ENCODE results near the gene ZFP42.

DNA sequence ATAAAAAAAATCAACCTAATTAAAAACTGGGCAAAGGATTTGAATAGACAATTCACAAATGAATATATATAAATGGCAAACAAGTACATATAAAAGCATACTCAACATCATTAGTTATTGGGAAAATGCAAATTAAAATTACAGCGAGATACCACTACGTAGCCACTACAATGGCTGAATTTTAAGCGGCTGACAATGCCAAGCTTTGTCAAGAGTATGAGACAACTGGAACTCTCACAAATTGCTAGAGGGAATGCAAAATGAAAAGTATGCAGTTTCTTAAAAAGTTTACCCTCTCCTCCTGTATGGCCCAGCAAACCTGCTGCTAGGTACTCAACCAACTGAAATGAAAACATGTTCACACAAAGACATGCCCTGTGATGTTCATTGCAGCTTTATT lies 34.8 kb downstream of the ZFP42 start:
- TF ChIP-seq, protein P1, sequence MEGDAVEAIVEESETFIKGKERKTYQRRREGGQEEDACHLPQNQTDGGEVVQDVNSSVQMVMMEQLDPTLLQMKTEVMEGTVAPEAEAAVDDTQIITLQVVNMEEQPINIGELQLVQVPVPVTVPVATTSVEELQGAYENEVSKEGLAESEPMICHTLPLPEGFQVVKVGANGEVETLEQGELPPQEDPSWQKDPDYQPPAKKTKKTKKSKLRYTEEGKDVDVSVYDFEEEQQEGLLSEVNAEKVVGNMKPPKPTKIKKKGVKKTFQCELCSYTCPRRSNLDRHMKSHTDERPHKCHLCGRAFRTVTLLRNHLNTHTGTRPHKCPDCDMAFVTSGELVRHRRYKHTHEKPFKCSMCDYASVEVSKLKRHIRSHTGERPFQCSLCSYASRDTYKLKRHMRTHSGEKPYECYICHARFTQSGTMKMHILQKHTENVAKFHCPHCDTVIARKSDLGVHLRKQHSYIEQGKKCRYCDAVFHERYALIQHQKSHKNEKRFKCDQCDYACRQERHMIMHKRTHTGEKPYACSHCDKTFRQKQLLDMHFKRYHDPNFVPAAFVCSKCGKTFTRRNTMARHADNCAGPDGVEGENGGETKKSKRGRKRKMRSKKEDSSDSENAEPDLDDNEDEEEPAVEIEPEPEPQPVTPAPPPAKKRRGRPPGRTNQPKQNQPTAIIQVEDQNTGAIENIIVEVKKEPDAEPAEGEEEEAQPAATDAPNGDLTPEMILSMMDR (IDR thresholded peaks at IDR 0.05): no peak
- TF ChIP-seq, protein P2, sequence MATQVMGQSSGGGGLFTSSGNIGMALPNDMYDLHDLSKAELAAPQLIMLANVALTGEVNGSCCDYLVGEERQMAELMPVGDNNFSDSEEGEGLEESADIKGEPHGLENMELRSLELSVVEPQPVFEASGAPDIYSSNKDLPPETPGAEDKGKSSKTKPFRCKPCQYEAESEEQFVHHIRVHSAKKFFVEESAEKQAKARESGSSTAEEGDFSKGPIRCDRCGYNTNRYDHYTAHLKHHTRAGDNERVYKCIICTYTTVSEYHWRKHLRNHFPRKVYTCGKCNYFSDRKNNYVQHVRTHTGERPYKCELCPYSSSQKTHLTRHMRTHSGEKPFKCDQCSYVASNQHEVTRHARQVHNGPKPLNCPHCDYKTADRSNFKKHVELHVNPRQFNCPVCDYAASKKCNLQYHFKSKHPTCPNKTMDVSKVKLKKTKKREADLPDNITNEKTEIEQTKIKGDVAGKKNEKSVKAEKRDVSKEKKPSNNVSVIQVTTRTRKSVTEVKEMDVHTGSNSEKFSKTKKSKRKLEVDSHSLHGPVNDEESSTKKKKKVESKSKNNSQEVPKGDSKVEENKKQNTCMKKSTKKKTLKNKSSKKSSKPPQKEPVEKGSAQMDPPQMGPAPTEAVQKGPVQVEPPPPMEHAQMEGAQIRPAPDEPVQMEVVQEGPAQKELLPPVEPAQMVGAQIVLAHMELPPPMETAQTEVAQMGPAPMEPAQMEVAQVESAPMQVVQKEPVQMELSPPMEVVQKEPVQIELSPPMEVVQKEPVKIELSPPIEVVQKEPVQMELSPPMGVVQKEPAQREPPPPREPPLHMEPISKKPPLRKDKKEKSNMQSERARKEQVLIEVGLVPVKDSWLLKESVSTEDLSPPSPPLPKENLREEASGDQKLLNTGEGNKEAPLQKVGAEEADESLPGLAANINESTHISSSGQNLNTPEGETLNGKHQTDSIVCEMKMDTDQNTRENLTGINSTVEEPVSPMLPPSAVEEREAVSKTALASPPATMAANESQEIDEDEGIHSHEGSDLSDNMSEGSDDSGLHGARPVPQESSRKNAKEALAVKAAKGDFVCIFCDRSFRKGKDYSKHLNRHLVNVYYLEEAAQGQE (IDR thresholded peaks at IDR 0.05; ENCODE audit: insufficient read depth in 1 of 2, low read depth in 2 of 2, low read length in 1 of 2): no peak
- no peak for TF ChIP-seq POLR2AphosphoS5 (IDR thresholded peaks at IDR 0.05; ENCODE audit: low read depth, low read length)

Data from Panc1 (cell line).